ENCODE measurements around the gene CDC42BPB.

The CDC42BPB gene

GRCh38 chr14:102924632-102925588 is 132.4 kb downstream of the CDC42BPB start:
- no peak for TF ChIP-seq CTCF (IDR thresholded peaks at IDR 0.05; ENCODE audit: insufficient read depth, low read depth, low read length, missing control alignments)
- H3K4me3 ChIP-seq (ENCODE audit: low read length), result no peak overlapping the region
- no peak for DNase-seq (ENCODE audit: low read depth)

- no peak for DNase-seq (ENCODE audit: low read depth)
- no peak overlapping the region for H3K4me3 ChIP-seq (ENCODE audit: low read length)
- no peak for TF ChIP-seq CTCF (IDR thresholded peaks at IDR 0.05; ENCODE audit: insufficient read depth, low read depth, low read length, missing control alignments)
Measured at GRCh38 chr14:102923925-102924486, 133.3 kb downstream of the CDC42BPB start.

- TF ChIP-seq CTCF (IDR thresholded peaks at IDR 0.05; ENCODE audit: insufficient read depth, low read depth, low read length, missing control alignments), result no peak
- peak overlapping the region; percentile 21 for H3K4me3 ChIP-seq (ENCODE audit: low read length)
- DNase-seq (ENCODE audit: low read depth), result no peak
Measured at GRCh38 chr14:102923201-102923924, 134.0 kb downstream of the CDC42BPB start.

- peak; percentile 15 for DNase-seq (ENCODE audit: low read depth)
- TF ChIP-seq CTCF (IDR thresholded peaks at IDR 0.05; ENCODE audit: insufficient read depth, low read depth, low read length, missing control alignments), result no peak
- H3K4me3 ChIP-seq (ENCODE audit: low read length), result peak within 1 kb of the TSS; percentile 21
Measured at GRCh38 chr14:102922490-102923200, 134.7 kb downstream of the CDC42BPB start, which contains the start of gene AMN. Gene AMN (plus strand): TSS chr14:102922663. CDS start chr14:102922689, 26 bp downstream.

- TF ChIP-seq CTCF (IDR thresholded peaks at IDR 0.05; ENCODE audit: insufficient read depth, low read depth, low read length, missing control alignments), result no peak
- DNase-seq (ENCODE audit: low read depth), result no peak
- H3K4me3 ChIP-seq (ENCODE audit: low read length), result no peak overlapping the region
Measured at GRCh38 chr14:102920998-102921304, 136.4 kb downstream of the CDC42BPB start.

GRCh38 chr14:102920273-102920997 is 136.9 kb downstream of the CDC42BPB start:
- H3K4me3 ChIP-seq (ENCODE audit: low read length), result no peak overlapping the region
- no peak for DNase-seq (ENCODE audit: low read depth)
- no peak for TF ChIP-seq CTCF (IDR thresholded peaks at IDR 0.05; ENCODE audit: insufficient read depth, low read depth, low read length, missing control alignments)
